HG03108 (cell line): ENCODE results near the gene SYNGR4.

Experiments
- ATAC-seq: cut with Tn5 transposase; IDR thresholded peaks from one replicate; pipeline ENCODE4 v1.9.1; 2021; ENCODE audit warnings: moderate library complexity; ENCODE audit not compliant: unreplicated experiment

SYNGR4 gene

GRCh38 chr19:48396016-48396823 lies 32.1 kb downstream of the SYNGR4 start:
- no peak for ATAC-seq

- no peak for ATAC-seq
Measured at GRCh38 chr19:48396824-48397176, 32.6 kb downstream of the SYNGR4 start.

GRCh38 chr19:48397263-48398101 lies 33.3 kb downstream of the SYNGR4 start:
- no peak for ATAC-seq

- ATAC-seq: no peak
Measured at GRCh38 chr19:48398102-48398374, 33.9 kb downstream of the SYNGR4 start.

GRCh38 chr19:48398375-48399235 lies 34.4 kb downstream of the SYNGR4 start:
- ATAC-seq: peak; percentile 49

- no peak for ATAC-seq
Measured at GRCh38 chr19:48400018-48400742, 36.0 kb downstream of the SYNGR4 start.

GRCh38 chr19:48401287-48401686 lies 37.1 kb downstream of the SYNGR4 start:
- ATAC-seq: no peak

GRCh38 chr19:48403606-48404005 lies 39.4 kb downstream of the SYNGR4 start:
- peak; percentile 47 for ATAC-seq

- ATAC-seq: no peak
Measured at GRCh38 chr19:48405010-48405659, 41.0 kb downstream of the SYNGR4 start.

GRCh38 chr19:48405850-48406249 lies 41.7 kb downstream of the SYNGR4 start:
- no peak for ATAC-seq

- no peak for ATAC-seq
Measured at GRCh38 chr19:48413879-48414587, 49.9 kb downstream of the SYNGR4 start.

GRCh38 chr19:48415395-48415794 lies 51.2 kb downstream of the SYNGR4 start:
- ATAC-seq: no peak

GRCh38 chr19:48415806-48416221 lies 51.6 kb downstream of the SYNGR4 start:
- ATAC-seq: no peak

- no peak for ATAC-seq
Measured at GRCh38 chr19:48417421-48417820, 53.3 kb downstream of the SYNGR4 start.

- no peak for ATAC-seq
Measured at GRCh38 chr19:48418317-48419064, 54.3 kb downstream of the SYNGR4 start.

GRCh38 chr19:48419158-48419920 lies 55.2 kb downstream of the SYNGR4 start:
- peak; percentile 58 for ATAC-seq

- ATAC-seq: no peak
Measured at GRCh38 chr19:48421548-48421947, 57.4 kb downstream of the SYNGR4 start.

GRCh38 chr19:48424694-48425219 lies 60.6 kb downstream of the SYNGR4 start:
- ATAC-seq: no peak
